Measurements from ENCODE around the gene APLF. TPM values are rescaled to one million over a fixed set of nuclear protein-coding genes. Genes with fewer than 3 reads are reported as not detected.

The APLF gene
- total RNA-seq, 2 donors from 2014 or later, result 8.7 to 9.7 TPM

DNA sequence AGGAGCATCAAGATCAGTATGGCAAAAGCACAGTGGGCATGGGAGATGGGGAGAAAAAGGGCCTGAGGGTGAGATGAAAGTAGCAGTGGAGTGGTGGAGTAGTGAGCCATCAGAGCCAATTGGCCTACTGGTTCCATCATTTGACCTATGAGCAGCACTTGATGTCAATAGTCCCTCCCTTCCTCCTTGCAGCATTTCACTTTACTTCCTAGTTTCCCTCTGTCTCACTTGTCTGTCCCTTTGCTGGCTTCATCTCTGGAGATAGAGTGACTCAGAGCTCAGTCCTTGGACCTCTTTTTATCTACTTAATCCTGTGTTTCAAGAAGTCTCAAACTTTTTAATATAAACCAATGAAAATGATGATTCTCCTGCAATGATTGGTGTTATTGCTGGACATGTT lies 32.4 kb upstream of the APLF start:
- TF ChIP-seq CTCF (conservative IDR thresholded peaks at IDR 0.05), result no peak
- no peaks in the 10 kb centered on the region for H3K9me3 ChIP-seq (ENCODE audit: control insufficient read depth, low read length)
- Mint-ChIP-seq H3K9me3 (no peaks in the 10 kb centered on the region), H3K27ac (no peak overlapping the region), H3K27me3 (ENCODE audit: insufficient read depth) (peaks cover 4% of the 10 kb centered on the region), H3K4me1 (peaks cover 4% of the 10 kb centered on the region), H3K36me3 (ENCODE audit: low read depth) (no peaks in the 10 kb centered on the region), H3K4me3 (no peak overlapping the region)
- H3K4me3 ChIP-seq (ENCODE audit: low read length), result no peak overlapping the region
- no peak overlapping the region for H3K9ac ChIP-seq (ENCODE audit: extremely low read depth, low read length, poor library complexity, severe bottlenecking)
- H3K36me3 ChIP-seq (ENCODE audit: control insufficient read depth, insufficient read depth, low read length), result no peaks in the 10 kb centered on the region
- H3K27ac ChIP-seq (ENCODE audit: low read depth, low read length), result no peak overlapping the region
- DNase-seq, result no peak
- H3K27me3 ChIP-seq (ENCODE audit: control insufficient read depth, insufficient read depth, low read length, poor library complexity, severe bottlenecking), result no peaks in the 10 kb centered on the region
- no peaks in the 10 kb centered on the region for H3K4me1 ChIP-seq (ENCODE audit: control insufficient read depth, insufficient read depth, low read length)

DNA sequence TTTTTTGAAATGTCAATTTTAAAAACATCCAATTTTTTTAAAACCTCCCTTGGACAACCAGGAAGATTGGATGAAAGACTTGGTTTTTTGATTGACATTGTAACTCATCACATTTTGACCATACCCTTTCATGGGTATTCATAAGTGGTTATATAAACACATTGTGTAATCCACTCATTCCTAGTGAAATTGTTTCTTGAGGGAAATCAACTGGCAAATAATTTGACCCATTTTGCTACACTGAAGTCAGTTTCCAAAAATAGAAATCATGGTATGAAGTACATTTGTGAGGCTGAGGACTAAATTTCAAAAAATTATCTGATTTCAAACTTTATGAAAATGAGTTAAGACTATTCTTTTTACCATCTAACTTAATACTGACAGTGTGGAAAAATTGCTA lies 31.8 kb upstream of the APLF start:
- H3K27ac ChIP-seq (ENCODE audit: low read depth, low read length), result no peak overlapping the region
- Mint-ChIP-seq H3K4me1 (peaks cover 9% of the 10 kb centered on the region), H3K9me3 (no peaks in the 10 kb centered on the region)

DNA sequence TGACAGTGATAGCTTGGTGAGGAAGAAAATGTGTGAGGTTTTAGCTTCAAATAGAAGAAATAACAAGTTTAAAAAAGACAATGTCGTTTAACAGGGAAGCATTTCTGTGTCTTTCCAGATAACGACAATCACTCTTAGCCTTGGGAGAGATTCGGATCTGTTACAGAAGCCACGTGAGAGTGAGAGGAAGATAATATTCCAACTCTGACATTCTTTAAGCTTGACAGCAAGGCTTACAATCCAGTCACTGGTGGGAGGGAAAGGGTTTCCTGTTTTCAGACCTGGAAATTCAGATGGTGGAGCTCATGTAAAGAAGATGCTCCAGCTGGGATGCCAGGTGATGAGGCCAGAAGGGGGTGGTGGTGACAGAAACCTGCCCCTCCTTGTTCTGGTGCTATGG lies 31.1 kb upstream of the APLF start:
- Histone ChIP-seq H3K27ac (ENCODE audit: low read depth, low read length) (no peak overlapping the region), H3K4me3 (ENCODE audit: low read length) (no peak overlapping the region), H3K9ac (ENCODE audit: extremely low read depth, low read length, poor library complexity, severe bottlenecking) (no peak overlapping the region), H3K27me3 (ENCODE audit: control insufficient read depth, insufficient read depth, low read length, poor library complexity, severe bottlenecking) (no peaks in the 10 kb centered on the region), H3K9me3 (ENCODE audit: control insufficient read depth, low read length) (no peaks in the 10 kb centered on the region), H3K36me3 (ENCODE audit: control insufficient read depth, insufficient read depth, low read length) (no peaks in the 10 kb centered on the region), H3K4me1 (ENCODE audit: control insufficient read depth, insufficient read depth, low read length) (peaks cover 4% of the 10 kb centered on the region)
- Mint-ChIP-seq H3K9me3 (no peaks in the 10 kb centered on the region), H3K27ac (no peak overlapping the region), H3K27me3 (ENCODE audit: insufficient read depth) (peaks cover 4% of the 10 kb centered on the region), H3K4me3 (no peak overlapping the region), H3K4me1 (peaks cover 10% of the 10 kb centered on the region), H3K36me3 (ENCODE audit: low read depth) (no peaks in the 10 kb centered on the region)
- no peak for DNase-seq
- 68 to 82% methylated on average over 4 of the region's 4 CpGs for WGBS, 2 experiments (ENCODE audit: insufficient coverage in 1 of 2, insufficient read length in 1 of 2)
- TF ChIP-seq CTCF (conservative IDR thresholded peaks at IDR 0.05), result no peak

More for the DNA sequence above, 31.8 kb upstream of the APLF start:
- Histone ChIP-seq H3K27me3 (ENCODE audit: control insufficient read depth, insufficient read depth, low read length, poor library complexity, severe bottlenecking) (no peaks in the 10 kb centered on the region), H3K4me1 (ENCODE audit: control insufficient read depth, insufficient read depth, low read length) (no peaks in the 10 kb centered on the region), H3K9ac (ENCODE audit: extremely low read depth, low read length, poor library complexity, severe bottlenecking) (no peak overlapping the region), H3K4me3 (ENCODE audit: low read length) (no peak overlapping the region), H3K36me3 (ENCODE audit: control insufficient read depth, insufficient read depth, low read length) (no peaks in the 10 kb centered on the region), H3K9me3 (ENCODE audit: control insufficient read depth, low read length) (no peaks in the 10 kb centered on the region)
- Mint-ChIP-seq H3K27me3 (ENCODE audit: insufficient read depth) (peaks cover 4% of the 10 kb centered on the region), H3K27ac (no peak overlapping the region), H3K36me3 (ENCODE audit: low read depth) (no peaks in the 10 kb centered on the region), H3K4me3 (no peak overlapping the region)
- DNase-seq, result no peak
- no peak for TF ChIP-seq CTCF (conservative IDR thresholded peaks at IDR 0.05)

Data from endodermal cell (in vitro differentiated cells).